HG03108 (cell line): Measurements from ENCODE around the gene LRMDA.

Source experiments
- ATAC-seq: cut with Tn5 transposase; IDR thresholded peaks from one replicate; pipeline ENCODE4 v1.9.1; 2021; ENCODE audit warnings: moderate library complexity; ENCODE audit not compliant: unreplicated experiment

The LRMDA gene

GRCh38 chr10:75852851-75853484, 421.5 kb downstream of the LRMDA start:
- ATAC-seq = no peak

GRCh38 chr10:75857269-75857846, 425.9 kb downstream of the LRMDA start:
- ATAC-seq = no peak

GRCh38 chr10:75857896-75858295, 426.5 kb downstream of the LRMDA start:
- ATAC-seq = no peak

GRCh38 chr10:75858339-75858738, 426.9 kb downstream of the LRMDA start:
- ATAC-seq = no peak

GRCh38 chr10:75859141-75859540, 427.7 kb downstream of the LRMDA start:
- no peak for ATAC-seq

GRCh38 chr10:75860009-75860408, 428.6 kb downstream of the LRMDA start:
- ATAC-seq = no peak

- ATAC-seq = no peak
Measured at GRCh38 chr10:75861582-75861981, 430.2 kb downstream of the LRMDA start.

GRCh38 chr10:75862935-75863334, 431.5 kb downstream of the LRMDA start:
- ATAC-seq = no peak

- no peak for ATAC-seq
Measured at GRCh38 chr10:75864717-75865116, 433.3 kb downstream of the LRMDA start.

GRCh38 chr10:75865413-75866299, 434.2 kb downstream of the LRMDA start:
- no peak for ATAC-seq

GRCh38 chr10:75866300-75866625, 434.8 kb downstream of the LRMDA start:
- no peak for ATAC-seq

GRCh38 chr10:75866731-75867130, 435.3 kb downstream of the LRMDA start:
- ATAC-seq = no peak

GRCh38 chr10:75868574-75868973, 437.1 kb downstream of the LRMDA start:
- no peak for ATAC-seq

- no peak for ATAC-seq
Measured at GRCh38 chr10:75870039-75870645, 438.7 kb downstream of the LRMDA start.

- no peak for ATAC-seq
Measured at GRCh38 chr10:75875740-75876139, 444.3 kb downstream of the LRMDA start.

GRCh38 chr10:75876710-75877109, 445.3 kb downstream of the LRMDA start:
- ATAC-seq = no peak

GRCh38 chr10:75877877-75878276, 446.5 kb downstream of the LRMDA start:
- no peak for ATAC-seq

- no peak for ATAC-seq
Measured at GRCh38 chr10:75878586-75878985, 447.2 kb downstream of the LRMDA start.

GRCh38 chr10:75880031-75880775, 448.8 kb downstream of the LRMDA start:
- no peak for ATAC-seq

- no peak for ATAC-seq
Measured at GRCh38 chr10:75883081-75884072, 452.0 kb downstream of the LRMDA start.
